ENCODE measurements around the gene PODN. TPM values are rescaled to one million over a fixed set of nuclear protein-coding genes. Genes with fewer than 3 reads are reported as not detected.

Gene PODN
- total RNA-seq, 1 donor from 2014 or later, result 0.10 TPM

DNA sequence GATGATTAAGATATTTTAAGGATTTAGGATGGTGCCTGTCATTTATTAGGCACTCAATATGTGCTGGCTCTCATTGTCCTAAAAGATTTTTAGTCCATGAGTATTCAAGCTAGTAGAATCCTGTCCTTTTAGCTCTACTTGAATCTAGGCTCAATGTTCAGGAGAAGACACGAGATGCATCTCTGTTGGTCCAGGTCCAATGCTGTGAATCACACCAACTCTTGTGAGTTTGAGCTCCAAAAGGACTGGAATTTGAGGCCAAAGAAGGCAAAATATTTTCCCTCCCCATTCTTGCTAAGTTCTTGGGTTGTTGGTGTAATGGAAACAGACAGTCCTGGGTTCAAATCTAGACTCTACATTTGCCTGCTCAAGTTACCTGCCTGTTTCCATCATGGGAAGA lies 1.4 kb upstream of the PODN start:
- H3K36me3 Mint-ChIP-seq (ENCODE audit: low read depth, unreplicated experiment), result no peaks in the 10 kb centered on the region
- TF ChIP-seq, protein P1, sequence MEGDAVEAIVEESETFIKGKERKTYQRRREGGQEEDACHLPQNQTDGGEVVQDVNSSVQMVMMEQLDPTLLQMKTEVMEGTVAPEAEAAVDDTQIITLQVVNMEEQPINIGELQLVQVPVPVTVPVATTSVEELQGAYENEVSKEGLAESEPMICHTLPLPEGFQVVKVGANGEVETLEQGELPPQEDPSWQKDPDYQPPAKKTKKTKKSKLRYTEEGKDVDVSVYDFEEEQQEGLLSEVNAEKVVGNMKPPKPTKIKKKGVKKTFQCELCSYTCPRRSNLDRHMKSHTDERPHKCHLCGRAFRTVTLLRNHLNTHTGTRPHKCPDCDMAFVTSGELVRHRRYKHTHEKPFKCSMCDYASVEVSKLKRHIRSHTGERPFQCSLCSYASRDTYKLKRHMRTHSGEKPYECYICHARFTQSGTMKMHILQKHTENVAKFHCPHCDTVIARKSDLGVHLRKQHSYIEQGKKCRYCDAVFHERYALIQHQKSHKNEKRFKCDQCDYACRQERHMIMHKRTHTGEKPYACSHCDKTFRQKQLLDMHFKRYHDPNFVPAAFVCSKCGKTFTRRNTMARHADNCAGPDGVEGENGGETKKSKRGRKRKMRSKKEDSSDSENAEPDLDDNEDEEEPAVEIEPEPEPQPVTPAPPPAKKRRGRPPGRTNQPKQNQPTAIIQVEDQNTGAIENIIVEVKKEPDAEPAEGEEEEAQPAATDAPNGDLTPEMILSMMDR (IDR thresholded peaks at IDR 0.05; ENCODE audit: unreplicated experiment), result no peak
- no peaks in the 10 kb centered on the region for H3K9me3 Mint-ChIP-seq (ENCODE audit: unreplicated experiment)
- H3K4me3 Mint-ChIP-seq (ENCODE audit: unreplicated experiment), result no peak overlapping the region
- H3K27me3 Mint-ChIP-seq (ENCODE audit: unreplicated experiment), result peaks cover 15% of the 10 kb centered on the region
- H3K4me1 Mint-ChIP-seq (ENCODE audit: unreplicated experiment), result peaks cover 3% of the 10 kb centered on the region
- no peak overlapping the region for H3K27ac Mint-ChIP-seq (ENCODE audit: unreplicated experiment)
- DNase-seq (ENCODE audit: low spot score), result no peak

DNA sequence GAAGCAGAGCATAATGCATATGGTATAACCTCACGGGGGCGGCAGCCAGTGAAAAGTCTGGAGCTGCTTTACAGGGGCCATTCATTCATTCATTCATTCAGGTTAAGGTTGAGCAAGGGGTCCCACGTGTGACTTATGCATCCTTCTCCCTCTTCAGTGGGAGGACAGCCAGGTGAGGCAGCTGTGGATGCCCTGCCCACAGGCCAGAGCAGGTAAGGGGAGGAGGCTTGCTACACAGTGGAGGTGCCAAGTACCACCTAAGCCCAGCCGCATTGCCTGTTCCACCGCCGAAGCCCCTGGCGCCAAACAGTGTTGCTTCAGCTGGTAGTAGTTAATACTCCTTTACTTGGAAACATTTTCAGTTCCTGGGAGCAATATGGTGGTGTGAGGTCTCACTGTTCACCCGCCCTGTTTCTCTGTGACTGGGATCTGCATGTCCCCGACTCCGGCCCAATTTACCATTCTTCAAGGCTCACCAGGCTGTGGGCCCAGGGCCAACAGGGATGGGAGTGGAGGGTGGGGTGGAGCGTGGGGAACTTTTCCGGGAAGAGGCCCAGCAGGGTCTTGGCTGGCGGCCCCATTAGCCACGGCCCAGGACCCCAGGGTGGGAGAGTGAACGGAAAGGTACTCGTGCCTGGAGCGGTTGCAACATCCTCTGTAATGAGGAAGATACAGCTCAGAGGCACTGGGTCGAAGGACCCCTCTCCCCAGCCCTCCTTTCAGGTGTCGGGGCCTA lies 722 bp upstream of the PODN start:
- no peak for DNase-seq (ENCODE audit: low spot score)

GRCh38 chr1:53062708-53063591 lies 937 bp downstream of the PODN start:
- Mint-ChIP-seq H3K9me3 (ENCODE audit: unreplicated experiment) (no peaks in the 10 kb centered on the region), H3K4me1 (ENCODE audit: unreplicated experiment) (peaks cover 3% of the 10 kb centered on the region)

More for the DNA sequence above, 722 bp upstream of the PODN start:
- peaks cover 3% of the 10 kb centered on the region for H3K4me1 Mint-ChIP-seq (ENCODE audit: unreplicated experiment)
- H3K36me3 Mint-ChIP-seq (ENCODE audit: low read depth, unreplicated experiment), result no peaks in the 10 kb centered on the region
- H3K27ac Mint-ChIP-seq (ENCODE audit: unreplicated experiment), result no peak overlapping the region
- H3K27me3 Mint-ChIP-seq (ENCODE audit: unreplicated experiment), result peaks cover 17% of the 10 kb centered on the region
- TF ChIP-seq, protein P1 (IDR thresholded peaks at IDR 0.05; ENCODE audit: unreplicated experiment), result no peak
- peak overlapping the region; percentile 15 for H3K4me3 Mint-ChIP-seq (ENCODE audit: unreplicated experiment)
- no peaks in the 10 kb centered on the region for H3K9me3 Mint-ChIP-seq (ENCODE audit: unreplicated experiment)

GRCh38 chr1:53063744-53064515 lies 1.9 kb downstream of the PODN start:
- peak overlapping the region; percentile 15 for H3K4me3 Mint-ChIP-seq (ENCODE audit: unreplicated experiment)
- peaks cover 17% of the 10 kb centered on the region for H3K27me3 Mint-ChIP-seq (ENCODE audit: unreplicated experiment)
- peaks cover 3% of the 10 kb centered on the region for H3K4me1 Mint-ChIP-seq (ENCODE audit: unreplicated experiment)
- no peak for DNase-seq (ENCODE audit: low spot score)
- TF ChIP-seq, protein P1 (IDR thresholded peaks at IDR 0.05; ENCODE audit: unreplicated experiment), result no peak
- no peaks in the 10 kb centered on the region for H3K36me3 Mint-ChIP-seq (ENCODE audit: low read depth, unreplicated experiment)
- H3K9me3 Mint-ChIP-seq (ENCODE audit: unreplicated experiment), result no peaks in the 10 kb centered on the region
- no peak overlapping the region for H3K27ac Mint-ChIP-seq (ENCODE audit: unreplicated experiment)

More at GRCh38 chr1:53062708-53063591, 937 bp downstream of the PODN start:
- H3K4me3 Mint-ChIP-seq (ENCODE audit: unreplicated experiment), result peak overlapping the region; percentile 15
- no peaks in the 10 kb centered on the region for H3K36me3 Mint-ChIP-seq (ENCODE audit: low read depth, unreplicated experiment)
- DNase-seq (ENCODE audit: low spot score), result no peak
- H3K27me3 Mint-ChIP-seq (ENCODE audit: unreplicated experiment), result peaks cover 17% of the 10 kb centered on the region
- no peak overlapping the region for H3K27ac Mint-ChIP-seq (ENCODE audit: unreplicated experiment)
- TF ChIP-seq, protein P1 (IDR thresholded peaks at IDR 0.05; ENCODE audit: unreplicated experiment), result no peak
